AG20443 (cell line): ENCODE results near the gene SLC29A4.
"Not testable (repeated sequence)": the region's sequence is repeated elsewhere in the genome, so short reads cannot be mapped to it uniquely, and the experiment has no call there.

Experiments used
- DNase-seq: peaks from one replicate; pipeline ENCODE4 v3.0.0; 2012; ENCODE audit warnings: low spot score, mixed read lengths

Gene SLC29A4

GRCh38 chr7:5274985-5275431 lies 7.7 kb upstream of the SLC29A4 start:
- DNase-seq, result peak; percentile 38

GRCh38 chr7:5275510-5275909 lies 7.2 kb upstream of the SLC29A4 start:
- DNase-seq, result not testable (repeated sequence)

GRCh38 chr7:5276123-5276522 lies 6.6 kb upstream of the SLC29A4 start:
- DNase-seq, result not testable (repeated sequence)

- no peak for DNase-seq
Observed at GRCh38 chr7:5276611-5277010, 6.1 kb upstream of the SLC29A4 start.

DNA sequence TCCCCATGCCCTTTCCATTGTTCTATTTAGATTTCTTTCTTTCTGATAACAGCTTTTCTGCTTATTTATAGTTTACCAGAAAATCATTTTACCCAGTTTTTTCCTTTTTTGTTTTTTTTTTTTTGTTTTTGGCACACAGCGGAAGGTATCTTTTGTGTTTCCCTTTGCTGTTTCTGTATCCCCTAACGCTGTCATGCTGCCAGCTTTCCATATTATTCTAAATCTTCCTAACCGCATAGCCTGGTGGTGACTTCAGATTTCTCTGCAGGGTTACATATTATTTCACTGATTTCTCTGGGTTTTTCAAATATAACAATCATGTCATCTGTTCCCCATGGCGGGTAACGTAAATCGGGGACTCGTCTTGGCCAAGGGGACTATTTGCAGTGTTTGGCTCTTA lies 4.0 kb upstream of the SLC29A4 start:
- DNase-seq, result no peak

- no peak for DNase-seq
Observed at GRCh38 chr7:5279734-5280133, 3.0 kb upstream of the SLC29A4 start.

DNA sequence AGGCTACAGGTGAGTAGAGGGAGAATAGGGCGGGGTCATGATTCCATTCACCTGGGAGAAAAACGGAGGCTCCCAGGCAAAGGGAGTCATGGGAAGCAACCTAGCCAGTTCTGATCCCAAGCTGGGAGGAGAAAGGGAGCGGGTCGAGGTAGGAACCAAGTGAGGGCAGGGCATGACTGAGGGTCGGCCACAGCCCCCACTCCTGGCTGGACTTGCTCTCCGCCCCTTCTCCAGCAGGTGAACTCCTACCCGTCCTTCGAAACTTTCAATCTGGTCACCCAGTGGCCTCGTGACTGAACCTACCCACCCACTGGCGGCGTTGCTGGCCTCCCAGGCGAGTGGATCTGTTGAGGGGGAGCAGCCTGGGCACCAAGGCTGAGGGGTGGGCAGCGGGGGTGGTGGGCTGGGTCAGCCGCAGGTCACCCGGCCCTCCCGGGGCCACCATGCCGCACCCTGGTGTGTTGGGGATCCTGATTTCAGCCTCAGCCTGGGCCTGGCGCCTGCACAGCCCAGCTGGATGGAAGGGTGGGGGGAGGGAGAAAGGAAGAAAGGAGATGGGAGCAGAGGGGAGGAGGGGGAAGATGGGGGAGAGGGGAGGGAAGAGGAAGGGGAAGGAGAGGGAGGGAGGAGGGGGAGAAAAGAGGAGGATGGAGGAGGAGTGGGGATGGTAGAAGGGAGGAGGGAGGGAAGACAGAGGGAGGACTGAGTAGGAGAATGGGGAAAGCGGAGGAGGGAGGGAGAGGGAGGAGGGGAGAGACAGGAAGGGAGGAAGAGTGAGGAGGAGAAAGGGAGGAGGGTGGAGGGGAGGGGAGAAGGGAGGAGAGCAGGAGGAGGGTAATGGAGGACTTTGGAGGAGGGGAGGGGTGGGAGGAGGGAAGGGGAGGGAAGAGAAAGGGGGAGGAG lies 894 bp upstream of the SLC29A4 start:
- not testable (repeated sequence) for DNase-seq

DNA sequence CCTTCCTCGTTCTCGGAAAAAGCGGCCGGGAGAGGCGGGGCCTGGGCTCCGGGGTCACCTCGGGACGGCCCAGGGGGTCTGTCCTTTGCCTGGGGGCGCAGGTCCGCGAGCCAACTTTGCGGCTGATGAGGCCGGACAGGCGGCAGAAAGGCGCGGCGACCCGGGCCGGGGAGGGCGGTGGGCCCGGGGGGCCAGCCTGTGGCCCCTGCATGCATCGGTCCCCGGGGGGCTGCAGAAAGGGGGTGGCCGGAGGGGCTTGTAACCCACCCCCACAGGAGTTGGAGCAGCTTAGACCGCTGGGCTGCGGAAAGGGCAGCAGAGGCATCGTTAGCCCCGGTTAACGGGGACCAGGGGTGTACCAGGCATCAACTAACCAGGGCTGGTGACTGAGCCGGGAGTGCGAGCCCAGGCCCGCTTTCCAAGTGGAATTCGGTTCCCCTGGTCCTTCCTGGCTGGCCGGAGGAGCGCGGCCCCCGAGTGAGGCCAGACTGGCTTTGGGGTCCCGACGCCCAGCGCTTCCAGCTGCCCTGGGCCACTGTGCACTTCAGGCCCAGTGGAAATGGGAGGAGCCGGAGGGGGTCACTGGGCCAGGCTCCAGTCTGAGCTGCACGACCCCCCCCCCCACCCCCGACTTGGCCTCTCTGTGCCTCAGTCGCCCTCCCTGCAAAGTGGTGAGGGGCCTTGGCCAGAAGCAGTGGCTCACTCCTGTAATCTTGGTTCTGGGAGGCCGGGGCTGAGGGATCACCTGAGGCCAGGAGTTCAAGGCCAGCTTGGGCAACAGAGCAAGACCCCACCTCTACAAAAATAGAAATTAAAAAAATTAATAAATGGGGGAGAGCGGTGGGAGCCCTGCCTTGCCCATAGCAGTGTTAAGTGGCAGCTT lies 919 bp downstream of the SLC29A4 start:
- DNase-seq, result peak; percentile 55

DNA sequence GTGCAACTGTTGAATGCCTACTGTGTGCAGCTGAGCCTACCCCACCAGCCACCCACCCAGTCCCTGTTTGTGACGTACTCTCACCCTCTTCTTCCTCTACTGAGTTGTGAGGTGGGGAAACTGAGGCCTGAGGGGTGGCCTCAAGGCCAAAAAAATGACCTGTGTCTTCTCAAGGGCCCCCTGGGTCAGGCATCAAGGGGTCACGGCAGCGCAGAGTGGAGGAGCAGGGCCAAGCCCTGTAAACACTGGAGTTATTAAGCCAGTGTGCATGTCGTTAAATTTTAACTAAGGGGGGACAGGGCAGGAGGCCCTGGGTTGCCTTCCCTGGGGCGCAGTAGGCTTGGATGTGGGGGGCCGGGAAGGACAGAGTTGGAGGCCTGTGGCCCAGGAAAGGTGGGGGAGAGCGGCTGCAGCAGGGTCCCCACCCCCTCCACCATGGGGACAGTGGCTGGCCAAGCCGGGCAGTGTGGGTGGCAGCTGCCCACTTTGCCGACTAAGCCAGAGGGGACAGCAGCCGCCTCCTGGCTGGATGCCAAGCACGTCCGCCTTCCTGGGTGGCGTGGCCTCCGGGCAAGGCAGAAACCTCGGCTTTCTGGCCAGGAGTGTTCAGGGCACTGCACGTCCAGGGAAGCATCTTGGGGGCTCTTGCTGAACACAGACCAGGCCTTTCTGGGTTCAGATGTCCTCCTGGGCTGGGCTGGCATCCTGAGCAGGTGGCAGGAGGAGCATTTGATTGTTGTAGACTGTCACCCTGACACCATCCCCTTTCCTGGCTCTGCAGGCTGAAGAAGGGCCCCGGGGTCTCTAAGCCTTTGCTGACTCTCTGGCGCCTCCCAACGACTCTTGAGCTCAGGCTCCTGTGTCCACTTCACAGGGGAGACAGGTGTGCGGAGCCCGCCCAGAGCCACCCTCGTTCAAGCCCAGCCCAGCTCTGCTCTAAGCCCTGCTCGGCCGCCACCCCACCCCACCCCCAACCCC lies 1.9 kb downstream of the SLC29A4 start:
- DNase-seq, result no peak

GRCh38 chr7:5286933-5287332 lies 4.2 kb downstream of the SLC29A4 start:
- DNase-seq, result no peak

- DNase-seq, result not testable (repeated sequence)
Observed at GRCh38 chr7:5287373-5287772, 4.6 kb downstream of the SLC29A4 start.

GRCh38 chr7:5287802-5288201 lies 5.1 kb downstream of the SLC29A4 start:
- no peak for DNase-seq

DNA sequence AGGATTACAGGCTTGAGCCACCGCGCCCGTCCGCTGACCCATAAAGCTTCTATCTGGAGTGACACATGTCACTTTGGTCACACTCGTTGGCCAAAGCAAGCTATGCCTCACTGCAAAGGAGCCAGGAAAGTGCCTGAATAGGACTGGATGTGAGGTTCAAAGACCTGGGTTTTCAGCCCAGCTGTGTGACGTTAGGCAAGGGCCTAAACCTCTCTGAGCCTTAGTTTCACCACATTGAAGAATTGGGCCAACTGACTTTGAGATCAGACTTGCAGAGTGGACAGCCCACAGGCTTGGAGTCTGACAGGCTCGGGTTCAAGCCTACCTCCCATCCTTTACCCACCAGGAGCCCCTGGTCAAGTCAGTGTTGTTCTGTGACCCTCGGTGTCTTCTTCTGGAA lies 5.8 kb downstream of the SLC29A4 start:
- DNase-seq, result not testable (repeated sequence)

GRCh38 chr7:5289355-5289754 lies 6.6 kb downstream of the SLC29A4 start:
- no peak for DNase-seq

DNA sequence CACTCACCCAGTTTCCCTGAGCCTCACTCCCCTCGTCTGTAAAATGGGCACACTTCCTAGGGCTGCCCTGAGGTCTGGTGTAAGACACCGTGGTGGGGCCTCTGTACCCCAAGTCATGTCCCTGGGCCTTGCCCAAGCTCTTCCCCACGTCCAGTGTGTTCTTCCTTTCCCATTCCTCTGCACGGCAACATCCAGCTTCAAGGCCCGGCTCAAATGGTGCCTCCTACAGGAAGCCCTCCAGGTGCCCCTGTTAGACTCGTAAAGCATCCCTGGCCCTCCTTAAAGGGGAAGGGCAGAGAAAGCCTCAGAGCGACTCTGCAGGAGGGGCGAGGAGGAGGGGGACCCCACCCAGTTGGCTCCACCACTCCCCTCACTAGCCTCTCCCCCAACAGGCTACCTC lies 8.6 kb downstream of the SLC29A4 start:
- DNase-seq, result no peak

DNA sequence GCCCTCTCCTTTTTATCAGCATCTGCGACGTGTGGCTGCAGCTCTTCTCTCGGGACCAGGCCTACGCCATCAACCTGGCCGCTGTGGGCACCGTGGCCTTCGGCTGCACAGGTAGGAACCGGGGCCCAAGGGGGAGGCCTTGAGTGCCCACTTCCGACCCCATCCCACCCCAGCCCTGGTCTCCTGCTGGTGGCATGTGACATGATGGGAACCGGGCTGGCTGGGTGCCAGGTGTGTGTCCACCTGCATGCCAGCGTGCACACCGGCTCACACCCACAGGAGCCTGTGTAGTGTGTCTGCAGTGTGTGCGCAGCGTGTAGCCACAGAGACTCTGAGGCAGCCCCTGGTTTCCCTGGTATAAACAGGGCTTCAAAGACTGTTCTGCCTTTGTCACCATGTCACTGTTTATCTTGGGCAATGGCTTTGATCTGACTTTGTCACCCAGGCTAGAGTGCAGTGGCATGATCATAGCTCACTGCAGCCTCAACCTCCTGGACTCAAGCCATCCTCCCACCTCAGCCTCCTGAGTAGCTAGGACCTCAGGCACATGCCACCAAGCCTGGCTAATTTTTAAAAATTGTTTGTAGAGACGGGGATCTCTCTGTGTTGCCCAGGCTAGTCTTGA lies 9.1 kb downstream of the SLC29A4 start:
- DNase-seq, result not testable (repeated sequence)

GRCh38 chr7:5294169-5294987 lies 11.6 kb downstream of the SLC29A4 start:
- DNase-seq, result no peak

GRCh38 chr7:5295039-5296014 lies 12.6 kb downstream of the SLC29A4 start:
- DNase-seq, result no peak

- DNase-seq, result no peak
Observed at GRCh38 chr7:5296015-5296610, 13.4 kb downstream of the SLC29A4 start.
